ENCODE data around the gene SOX13. TPM values are rescaled to one million over a fixed set of nuclear protein-coding genes. Genes with fewer than 3 reads are reported as not detected.

Gene SOX13
- total RNA-seq, 1 donor from 2014 or later: 12.5 TPM

DNA sequence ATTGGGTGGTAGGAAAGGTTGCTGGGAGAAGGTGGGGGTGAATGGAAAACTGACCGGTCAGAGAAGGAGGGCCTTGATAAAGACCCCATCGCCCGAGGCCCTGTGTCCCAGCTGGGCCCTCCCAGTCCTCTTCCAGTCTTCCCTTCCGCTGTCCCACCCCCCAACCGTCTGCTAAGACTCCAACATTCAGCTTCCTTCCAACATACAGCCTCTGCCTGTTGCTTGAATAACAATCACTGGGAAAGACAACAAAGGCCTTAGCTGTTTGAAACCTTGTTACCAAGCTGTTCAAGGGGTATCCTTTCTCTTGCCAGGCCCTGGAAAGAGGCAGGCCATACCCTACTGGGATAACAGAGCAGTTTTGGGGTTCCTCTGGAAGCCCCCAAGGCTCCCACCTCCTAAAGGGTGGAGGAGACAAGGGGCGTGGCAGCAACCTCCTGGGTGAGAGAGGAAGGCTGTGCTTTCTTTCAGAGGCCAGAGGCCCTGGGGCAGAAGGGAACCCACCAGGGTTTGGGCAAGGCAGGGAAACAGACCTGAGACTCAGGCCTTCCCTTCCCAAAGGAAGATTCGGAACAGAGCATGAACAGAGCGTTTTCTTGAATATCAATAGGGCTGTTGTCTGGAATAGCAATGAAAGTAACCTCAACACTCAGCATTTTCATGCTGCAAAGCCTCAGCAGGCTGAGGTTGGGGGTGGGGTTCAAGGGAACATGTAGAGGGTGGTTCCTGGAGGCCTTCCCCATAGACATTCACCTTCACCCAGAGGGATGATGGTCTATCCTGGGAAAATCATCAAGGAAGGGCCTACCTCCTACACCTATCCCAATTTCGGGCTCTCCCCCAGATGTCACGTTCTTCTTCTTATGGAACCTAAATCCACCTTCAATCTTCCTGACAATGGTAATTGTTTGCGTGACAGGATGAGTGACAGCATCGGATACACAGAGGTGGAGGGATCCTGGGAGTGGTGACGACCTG is 74.8 kb downstream of the SOX13 start:
- H3K27ac Mint-ChIP-seq (ENCODE audit: unreplicated experiment): no peak overlapping the region
- DNase-seq (ENCODE audit: extremely low spot score, unreplicated experiment): no peak
- TF ChIP-seq, protein P1, sequence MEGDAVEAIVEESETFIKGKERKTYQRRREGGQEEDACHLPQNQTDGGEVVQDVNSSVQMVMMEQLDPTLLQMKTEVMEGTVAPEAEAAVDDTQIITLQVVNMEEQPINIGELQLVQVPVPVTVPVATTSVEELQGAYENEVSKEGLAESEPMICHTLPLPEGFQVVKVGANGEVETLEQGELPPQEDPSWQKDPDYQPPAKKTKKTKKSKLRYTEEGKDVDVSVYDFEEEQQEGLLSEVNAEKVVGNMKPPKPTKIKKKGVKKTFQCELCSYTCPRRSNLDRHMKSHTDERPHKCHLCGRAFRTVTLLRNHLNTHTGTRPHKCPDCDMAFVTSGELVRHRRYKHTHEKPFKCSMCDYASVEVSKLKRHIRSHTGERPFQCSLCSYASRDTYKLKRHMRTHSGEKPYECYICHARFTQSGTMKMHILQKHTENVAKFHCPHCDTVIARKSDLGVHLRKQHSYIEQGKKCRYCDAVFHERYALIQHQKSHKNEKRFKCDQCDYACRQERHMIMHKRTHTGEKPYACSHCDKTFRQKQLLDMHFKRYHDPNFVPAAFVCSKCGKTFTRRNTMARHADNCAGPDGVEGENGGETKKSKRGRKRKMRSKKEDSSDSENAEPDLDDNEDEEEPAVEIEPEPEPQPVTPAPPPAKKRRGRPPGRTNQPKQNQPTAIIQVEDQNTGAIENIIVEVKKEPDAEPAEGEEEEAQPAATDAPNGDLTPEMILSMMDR (IDR thresholded peaks at IDR 0.05): no peak
- H3K4me1 Mint-ChIP-seq (ENCODE audit: unreplicated experiment): peaks cover 15% of the 10 kb centered on the region
- no peaks in the 10 kb centered on the region for H3K27me3 Mint-ChIP-seq (ENCODE audit: unreplicated experiment)
- no peak overlapping the region for H3K4me3 Mint-ChIP-seq (ENCODE audit: unreplicated experiment)
- no peaks in the 10 kb centered on the region for H3K36me3 Mint-ChIP-seq (ENCODE audit: unreplicated experiment)
- no peaks in the 10 kb centered on the region for H3K9me3 Mint-ChIP-seq (ENCODE audit: unreplicated experiment)

DNA sequence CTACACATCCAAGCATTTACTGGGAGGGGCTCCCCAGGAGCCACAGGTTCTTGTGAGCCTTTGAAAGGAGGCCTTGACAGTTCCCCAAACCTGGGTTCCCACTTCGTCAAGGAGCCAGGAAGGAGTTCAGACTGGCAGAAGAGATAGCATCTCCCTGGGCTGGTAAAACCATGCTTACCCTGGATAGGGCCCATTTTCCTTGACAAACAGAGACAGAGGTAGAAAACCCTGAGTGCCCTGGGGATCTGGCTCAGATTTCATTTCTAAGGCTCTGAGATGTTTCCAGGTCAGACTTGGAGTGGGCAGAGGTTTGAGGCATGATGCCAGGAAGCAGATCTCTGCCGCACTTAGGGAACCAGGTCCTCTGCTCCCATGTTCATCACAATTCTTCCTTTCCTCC is 76.2 kb downstream of the SOX13 start:
- Mint-ChIP-seq H3K27me3 (ENCODE audit: unreplicated experiment) (no peaks in the 10 kb centered on the region), H3K9me3 (ENCODE audit: unreplicated experiment) (no peaks in the 10 kb centered on the region), H3K27ac (ENCODE audit: unreplicated experiment) (no peak overlapping the region), H3K4me1 (ENCODE audit: unreplicated experiment) (peaks cover 15% of the 10 kb centered on the region), H3K36me3 (ENCODE audit: unreplicated experiment) (no peaks in the 10 kb centered on the region), H3K4me3 (ENCODE audit: unreplicated experiment) (no peak overlapping the region)
- no peak for DNase-seq (ENCODE audit: extremely low spot score, unreplicated experiment)
- TF ChIP-seq, protein P1 (IDR thresholded peaks at IDR 0.05): no peak

DNA sequence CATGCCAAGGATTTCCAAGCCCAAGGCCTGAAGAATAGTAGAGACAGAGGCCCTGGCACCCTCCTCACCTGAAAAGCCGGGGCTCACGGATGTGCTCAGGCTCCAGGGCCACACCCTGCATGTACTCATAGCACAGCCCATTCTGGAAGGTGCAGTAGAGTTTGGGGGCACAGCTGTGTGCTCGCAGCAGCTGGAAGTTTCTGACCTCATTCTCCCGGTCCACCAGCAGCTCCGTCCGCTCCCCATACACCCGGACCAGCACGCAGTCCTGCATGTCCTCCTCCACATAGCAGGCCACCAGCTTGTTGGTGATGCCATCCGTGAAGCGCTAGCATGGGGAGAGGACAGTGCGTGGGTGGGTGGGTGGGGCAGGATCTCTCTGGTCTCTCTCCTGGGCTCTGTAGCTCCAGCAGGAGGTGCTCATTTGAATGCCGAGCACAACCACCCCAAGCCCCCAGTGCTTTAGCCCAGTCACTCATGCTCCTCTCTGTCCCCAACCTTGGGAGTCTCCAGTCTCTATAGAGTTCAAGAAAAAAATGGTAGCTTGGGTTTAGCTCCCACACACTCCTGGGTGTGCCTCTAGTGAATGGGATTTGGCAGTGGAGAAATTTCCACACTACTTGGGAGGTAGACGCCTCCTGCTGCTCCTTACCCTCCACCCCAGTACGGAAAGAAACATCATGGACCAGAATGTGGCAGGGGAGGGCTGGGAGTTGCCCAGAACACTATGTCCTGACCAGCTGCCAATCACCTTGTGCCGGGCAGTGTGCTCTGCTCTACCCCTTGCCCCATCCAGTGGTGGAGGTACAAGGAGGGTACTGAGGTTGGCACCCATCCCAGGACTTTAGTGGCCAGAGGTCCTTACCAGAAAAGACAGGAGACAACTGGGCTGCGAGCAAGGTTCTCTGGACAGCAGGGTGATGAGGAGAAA is 77.0 kb downstream of the SOX13 start:
- peak overlapping the region; percentile 67 for H3K4me3 Mint-ChIP-seq (ENCODE audit: unreplicated experiment)

DNA sequence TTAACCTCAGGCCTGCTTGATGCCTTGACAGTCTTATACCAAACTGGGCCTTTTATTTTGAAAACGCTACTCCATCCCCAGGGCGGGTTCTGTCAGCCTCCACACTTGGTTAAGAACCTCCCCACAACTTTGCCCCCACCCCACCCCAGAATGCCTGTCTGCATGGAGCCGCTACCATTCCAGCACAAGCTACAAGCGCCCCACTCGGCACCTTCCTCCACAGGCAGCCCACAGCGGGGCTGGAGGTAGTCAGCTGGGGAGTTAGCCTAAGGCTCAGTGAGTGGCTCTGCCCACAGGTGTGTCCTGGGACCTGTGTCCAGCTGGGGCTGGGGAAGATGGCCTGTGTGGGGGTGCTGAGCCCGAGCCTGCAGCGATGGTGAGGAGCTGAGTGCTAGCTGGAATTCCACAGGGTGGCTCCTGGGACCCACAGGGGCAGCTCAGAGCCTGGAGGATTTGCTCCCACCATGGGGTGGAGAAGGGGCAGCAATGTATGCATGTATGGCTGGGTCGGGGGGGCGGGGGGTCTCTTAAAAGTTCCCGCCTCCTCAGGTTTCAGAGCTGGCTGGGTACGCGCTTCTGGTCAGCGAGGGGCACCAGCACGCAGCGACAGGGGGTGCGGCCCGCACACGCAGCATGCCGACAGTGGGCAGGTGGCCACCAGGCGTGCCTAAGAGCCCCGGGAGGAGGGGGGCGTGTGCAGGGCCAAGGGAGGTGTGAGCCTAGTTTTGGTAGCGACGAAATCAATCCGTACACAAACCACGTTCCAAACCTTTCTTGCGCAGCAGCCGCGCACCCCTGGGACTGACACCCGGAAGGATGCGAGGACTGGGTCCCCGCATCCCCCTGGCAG is 78.0 kb downstream of the SOX13 start:
- peak overlapping the region; percentile 67 for H3K4me3 Mint-ChIP-seq (ENCODE audit: unreplicated experiment)

More for the DNA sequence above, 77.0 kb downstream of the SOX13 start:
- TF ChIP-seq, protein P1 (IDR thresholded peaks at IDR 0.05): no peak
- Mint-ChIP-seq H3K27me3 (ENCODE audit: unreplicated experiment) (no peaks in the 10 kb centered on the region), H3K4me1 (ENCODE audit: unreplicated experiment) (peaks cover 15% of the 10 kb centered on the region), H3K27ac (ENCODE audit: unreplicated experiment) (peak overlapping the region; percentile 44), H3K36me3 (ENCODE audit: unreplicated experiment) (no peaks in the 10 kb centered on the region), H3K9me3 (ENCODE audit: unreplicated experiment) (no peaks in the 10 kb centered on the region)
- DNase-seq (ENCODE audit: extremely low spot score, unreplicated experiment): no peak

More for the DNA sequence above, 78.0 kb downstream of the SOX13 start:
- DNase-seq (ENCODE audit: extremely low spot score, unreplicated experiment): no peak
- H3K27ac Mint-ChIP-seq (ENCODE audit: unreplicated experiment): peak overlapping the region; percentile 44
- peaks cover 15% of the 10 kb centered on the region for H3K4me1 Mint-ChIP-seq (ENCODE audit: unreplicated experiment)
- H3K27me3 Mint-ChIP-seq (ENCODE audit: unreplicated experiment): no peaks in the 10 kb centered on the region
- H3K9me3 Mint-ChIP-seq (ENCODE audit: unreplicated experiment): no peaks in the 10 kb centered on the region
- TF ChIP-seq, protein P1 (IDR thresholded peaks at IDR 0.05): no peak
- no peaks in the 10 kb centered on the region for H3K36me3 Mint-ChIP-seq (ENCODE audit: unreplicated experiment)

Data from osteocyte (in vitro differentiated cells).